ENCODE measurements around the gene RNF150.

Gene RNF150

GRCh38 chr4:141066690-141067089, 66.6 kb downstream of the RNF150 start:
- TF ChIP-seq RARB (CRISPR knock-in tag; IDR thresholded peaks at IDR 0.05) (no peak), ZNF565 (CRISPR knock-in tag; conservative IDR thresholded peaks at IDR 0.05; ENCODE audit: low read depth) (no peak), ESRRG (CRISPR knock-in tag; IDR thresholded peaks at IDR 0.05) (no peak), CSDC2 (CRISPR knock-in tag; IDR thresholded peaks at IDR 0.05) (no peak), ZNF8 (CRISPR knock-in tag; IDR thresholded peaks at IDR 0.05) (no peak)
- TF ChIP-seq, protein P1, sequence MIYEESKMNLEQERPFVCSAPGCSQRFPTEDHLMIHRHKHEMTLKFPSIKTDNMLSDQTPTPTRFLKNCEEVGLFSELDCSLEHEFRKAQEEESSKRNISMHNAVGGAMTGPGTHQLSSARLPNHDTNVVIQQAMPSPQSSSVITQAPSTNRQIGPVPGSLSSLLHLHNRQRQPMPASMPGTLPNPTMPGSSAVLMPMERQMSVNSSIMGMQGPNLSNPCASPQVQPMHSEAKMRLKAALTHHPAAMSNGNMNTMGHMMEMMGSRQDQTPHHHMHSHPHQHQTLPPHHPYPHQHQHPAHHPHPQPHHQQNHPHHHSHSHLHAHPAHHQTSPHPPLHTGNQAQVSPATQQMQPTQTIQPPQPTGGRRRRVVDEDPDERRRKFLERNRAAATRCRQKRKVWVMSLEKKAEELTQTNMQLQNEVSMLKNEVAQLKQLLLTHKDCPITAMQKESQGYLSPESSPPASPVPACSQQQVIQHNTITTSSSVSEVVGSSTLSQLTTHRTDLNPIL (CRISPR knock-in tag; IDR thresholded peaks at IDR 0.05; ENCODE audit: low read depth), result no peak
- TF ChIP-seq, protein P2, sequence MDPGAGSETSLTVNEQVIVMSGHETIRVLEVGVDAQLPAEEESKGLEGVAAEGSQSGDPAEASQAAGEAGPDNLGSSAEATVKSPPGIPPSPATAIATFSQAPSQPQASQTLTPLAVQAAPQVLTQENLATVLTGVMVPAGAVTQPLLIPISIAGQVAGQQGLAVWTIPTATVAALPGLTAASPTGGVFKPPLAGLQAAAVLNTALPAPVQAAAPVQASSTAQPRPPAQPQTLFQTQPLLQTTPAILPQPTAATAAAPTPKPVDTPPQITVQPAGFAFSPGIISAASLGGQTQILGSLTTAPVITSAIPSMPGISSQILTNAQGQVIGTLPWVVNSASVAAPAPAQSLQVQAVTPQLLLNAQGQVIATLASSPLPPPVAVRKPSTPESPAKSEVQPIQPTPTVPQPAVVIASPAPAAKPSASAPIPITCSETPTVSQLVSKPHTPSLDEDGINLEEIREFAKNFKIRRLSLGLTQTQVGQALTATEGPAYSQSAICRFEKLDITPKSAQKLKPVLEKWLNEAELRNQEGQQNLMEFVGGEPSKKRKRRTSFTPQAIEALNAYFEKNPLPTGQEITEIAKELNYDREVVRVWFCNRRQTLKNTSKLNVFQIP (CRISPR knock-in tag; IDR thresholded peaks at IDR 0.05; ENCODE audit: borderline replicate concordance, low read depth), result no peak
- ATAC-seq, result no peak

DNA sequence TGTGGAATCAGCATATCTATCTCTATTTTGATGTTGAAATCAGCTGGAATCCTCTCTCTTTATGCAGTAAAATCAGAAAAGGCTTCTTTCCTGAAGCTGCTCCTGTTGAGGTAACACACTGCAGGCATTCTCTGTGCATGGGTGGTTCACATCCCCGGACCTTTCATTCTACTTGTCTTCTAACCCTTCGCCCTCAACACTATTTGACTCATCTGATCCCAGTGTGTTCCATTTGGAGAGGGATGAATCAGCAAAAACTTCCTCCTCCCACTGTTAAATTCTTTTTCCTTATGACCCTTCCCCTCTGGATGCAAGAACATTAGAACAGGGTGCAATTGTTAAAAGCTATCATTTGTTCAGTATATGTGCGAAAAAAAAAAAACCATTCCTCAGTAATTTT, 67.4 kb downstream of the RNF150 start:
- ATAC-seq, result no peak
- TF ChIP-seq SNAI2 (CRISPR knock-in tag; IDR thresholded peaks at IDR 0.05) (no peak), RARB (CRISPR knock-in tag; IDR thresholded peaks at IDR 0.05) (no peak), ZNF70 (CRISPR knock-in tag; IDR thresholded peaks at IDR 0.05) (no peak), PPARA (CRISPR knock-in tag; IDR thresholded peaks at IDR 0.05; ENCODE audit: borderline replicate concordance) (no peak), ISL1 (CRISPR knock-in tag; IDR thresholded peaks at IDR 0.05) (no peak), ZFP3 (CRISPR knock-in tag; IDR thresholded peaks at IDR 0.05) (no peak)
- TF ChIP-seq, protein P2 (CRISPR knock-in tag; IDR thresholded peaks at IDR 0.05; ENCODE audit: borderline replicate concordance, low read depth), result no peak

- TF ChIP-seq PPARA (CRISPR knock-in tag; IDR thresholded peaks at IDR 0.05; ENCODE audit: borderline replicate concordance) (no peak), ZC3H10 (CRISPR knock-in tag; IDR thresholded peaks at IDR 0.05) (no peak), ZNF8 (CRISPR knock-in tag; IDR thresholded peaks at IDR 0.05) (no peak), TOX (CRISPR knock-in tag; IDR thresholded peaks at IDR 0.05; ENCODE audit: borderline replicate concordance) (no peak), BACH2 (CRISPR knock-in tag; IDR thresholded peaks at IDR 0.05; ENCODE audit: borderline replicate concordance) (no peak), ARNTL (CRISPR knock-in tag; IDR thresholded peaks at IDR 0.05; ENCODE audit: borderline replicate concordance, low read depth) (no peak), ZFP3 (CRISPR knock-in tag; IDR thresholded peaks at IDR 0.05) (no peak), ISL1 (CRISPR knock-in tag; IDR thresholded peaks at IDR 0.05) (no peak), ESRRG (CRISPR knock-in tag; IDR thresholded peaks at IDR 0.05) (no peak), ZFP30 (CRISPR knock-in tag; IDR thresholded peaks at IDR 0.05) (no peak), SNAI2 (CRISPR knock-in tag; IDR thresholded peaks at IDR 0.05) (no peak), ZNF70 (CRISPR knock-in tag; IDR thresholded peaks at IDR 0.05) (no peak)
- TF ChIP-seq, protein P2 (CRISPR knock-in tag; IDR thresholded peaks at IDR 0.05; ENCODE audit: borderline replicate concordance, low read depth), result no peak
- no peak for ATAC-seq
These were observed 70.6 kb downstream of the RNF150 start for GRCh38 chr4:141062651-141063050.

GRCh38 chr4:141058591-141059512, 74.4 kb downstream of the RNF150 start:
- peak; percentile 78 for ATAC-seq
- TF ChIP-seq ISL1 (CRISPR knock-in tag; IDR thresholded peaks at IDR 0.05), result peak; percentile 39
- TF ChIP-seq ZNF8 (CRISPR knock-in tag; IDR thresholded peaks at IDR 0.05), result no peak

- no peak for TF ChIP-seq BACH2 (CRISPR knock-in tag; IDR thresholded peaks at IDR 0.05; ENCODE audit: borderline replicate concordance)
- no peak for TF ChIP-seq ZNF8 (CRISPR knock-in tag; IDR thresholded peaks at IDR 0.05)
- no peak for TF ChIP-seq ZFP30 (CRISPR knock-in tag; IDR thresholded peaks at IDR 0.05)
- no peak for TF ChIP-seq ARNTL (CRISPR knock-in tag; IDR thresholded peaks at IDR 0.05; ENCODE audit: borderline replicate concordance, low read depth)
- TF ChIP-seq RARB (CRISPR knock-in tag; IDR thresholded peaks at IDR 0.05), result no peak
- TF ChIP-seq GLIS3 (CRISPR knock-in tag; IDR thresholded peaks at IDR 0.05), result no peak
- TF ChIP-seq, protein P3, sequence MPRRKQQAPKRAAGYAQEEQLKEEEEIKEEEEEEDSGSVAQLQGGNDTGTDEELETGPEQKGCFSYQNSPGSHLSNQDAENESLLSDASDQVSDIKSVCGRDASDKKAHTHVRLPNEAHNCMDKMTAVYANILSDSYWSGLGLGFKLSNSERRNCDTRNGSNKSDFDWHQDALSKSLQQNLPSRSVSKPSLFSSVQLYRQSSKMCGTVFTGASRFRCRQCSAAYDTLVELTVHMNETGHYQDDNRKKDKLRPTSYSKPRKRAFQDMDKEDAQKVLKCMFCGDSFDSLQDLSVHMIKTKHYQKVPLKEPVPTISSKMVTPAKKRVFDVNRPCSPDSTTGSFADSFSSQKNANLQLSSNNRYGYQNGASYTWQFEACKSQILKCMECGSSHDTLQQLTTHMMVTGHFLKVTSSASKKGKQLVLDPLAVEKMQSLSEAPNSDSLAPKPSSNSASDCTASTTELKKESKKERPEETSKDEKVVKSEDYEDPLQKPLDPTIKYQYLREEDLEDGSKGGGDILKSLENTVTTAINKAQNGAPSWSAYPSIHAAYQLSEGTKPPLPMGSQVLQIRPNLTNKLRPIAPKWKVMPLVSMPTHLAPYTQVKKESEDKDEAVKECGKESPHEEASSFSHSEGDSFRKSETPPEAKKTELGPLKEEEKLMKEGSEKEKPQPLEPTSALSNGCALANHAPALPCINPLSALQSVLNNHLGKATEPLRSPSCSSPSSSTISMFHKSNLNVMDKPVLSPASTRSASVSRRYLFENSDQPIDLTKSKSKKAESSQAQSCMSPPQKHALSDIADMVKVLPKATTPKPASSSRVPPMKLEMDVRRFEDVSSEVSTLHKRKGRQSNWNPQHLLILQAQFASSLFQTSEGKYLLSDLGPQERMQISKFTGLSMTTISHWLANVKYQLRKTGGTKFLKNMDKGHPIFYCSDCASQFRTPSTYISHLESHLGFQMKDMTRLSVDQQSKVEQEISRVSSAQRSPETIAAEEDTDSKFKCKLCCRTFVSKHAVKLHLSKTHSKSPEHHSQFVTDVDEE (CRISPR knock-in tag; IDR thresholded peaks at IDR 0.05), result no peak
- no peak for TF ChIP-seq ISL1 (CRISPR knock-in tag; IDR thresholded peaks at IDR 0.05)
- TF ChIP-seq ZFP3 (CRISPR knock-in tag; IDR thresholded peaks at IDR 0.05), result no peak
These were observed 75.7 kb downstream of the RNF150 start for GRCh38 chr4:141057582-141057981.

More at GRCh38 chr4:141057582-141057981, 75.7 kb downstream of the RNF150 start:
- ATAC-seq, result no peak

Data from SK-N-SH treated with all-trans-retinoic acid at 6 μM for 48 hours (cell line).